HG02885 (cell line): Measurements from ENCODE around the gene LRRC8C.
A peak's percentile ranks its signal among the peaks of the same experiment; 100 is the strongest.

Experiments used
- ATAC-seq: cut with Tn5 transposase; IDR thresholded peaks from one replicate; pipeline ENCODE4 v1.9.1; 2021; ENCODE audit warnings: mild to moderate bottlenecking; ENCODE audit not compliant: unreplicated experiment, poor library complexity

Gene LRRC8C

GRCh38 chr1:89760496-89760895 lies 127.6 kb downstream of the LRRC8C start:
- no peak for ATAC-seq

GRCh38 chr1:89761338-89761737 lies 128.4 kb downstream of the LRRC8C start:
- ATAC-seq: no peak

GRCh38 chr1:89761901-89762300 lies 129.0 kb downstream of the LRRC8C start:
- ATAC-seq: no peak

GRCh38 chr1:89762386-89762778 lies 129.5 kb downstream of the LRRC8C start:
- ATAC-seq: no peak

- peak; percentile 100 for ATAC-seq
Measured at GRCh38 chr1:89762779-89763648, 130.1 kb downstream of the LRRC8C start.

GRCh38 chr1:89763649-89763986 lies 130.7 kb downstream of the LRRC8C start:
- ATAC-seq: no peak

- no peak for ATAC-seq
Measured at GRCh38 chr1:89765774-89766173, 132.9 kb downstream of the LRRC8C start.

- no peak for ATAC-seq
Measured at GRCh38 chr1:89767618-89768017, 134.7 kb downstream of the LRRC8C start.
